GM18517 (cell line): ENCODE results near the gene MAOB.
"Not testable (repeated sequence)": the region's sequence is repeated elsewhere in the genome, so short reads cannot be mapped to it uniquely, and the experiment has no call there.

ENCODE experiments used
- ATAC-seq: cut with Tn5 transposase; IDR thresholded peaks from one replicate; pipeline ENCODE4 v1.9.1; 2021; ENCODE audit warnings: mild to moderate bottlenecking, moderate library complexity; ENCODE audit not compliant: unreplicated experiment

Gene MAOB

DNA sequence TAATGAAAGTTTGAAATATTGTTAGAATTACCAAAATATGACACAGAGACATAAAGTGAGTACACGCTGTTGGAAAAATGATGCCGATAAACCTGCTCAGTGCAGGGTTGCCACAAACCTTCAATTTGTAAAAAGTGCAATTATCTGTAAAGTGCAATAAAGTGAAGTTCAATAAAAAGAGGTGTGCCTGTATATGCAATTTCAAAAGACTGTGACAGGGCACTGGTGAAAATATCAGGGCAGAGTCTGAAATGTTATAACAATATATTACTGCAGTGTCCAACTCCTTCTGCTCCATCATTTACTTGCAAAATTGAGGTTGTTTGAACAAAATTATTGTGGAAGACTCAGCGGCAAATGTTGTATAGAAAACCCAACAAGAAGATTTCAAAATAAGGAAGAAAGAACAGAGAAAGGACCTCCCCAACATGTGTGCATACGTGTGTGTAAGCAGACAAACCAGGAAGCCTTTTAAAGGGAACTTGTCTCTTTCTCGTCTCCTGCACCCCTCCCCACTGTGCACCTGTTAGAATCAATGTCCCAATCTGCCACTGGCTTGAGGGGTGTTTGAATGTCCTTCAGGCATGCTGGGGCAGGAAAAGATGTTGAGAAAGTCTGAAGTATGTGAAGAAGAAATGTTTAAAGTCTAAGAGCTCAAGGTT, 96.2 kb downstream of the MAOB start:
- ATAC-seq, result no peak

DNA sequence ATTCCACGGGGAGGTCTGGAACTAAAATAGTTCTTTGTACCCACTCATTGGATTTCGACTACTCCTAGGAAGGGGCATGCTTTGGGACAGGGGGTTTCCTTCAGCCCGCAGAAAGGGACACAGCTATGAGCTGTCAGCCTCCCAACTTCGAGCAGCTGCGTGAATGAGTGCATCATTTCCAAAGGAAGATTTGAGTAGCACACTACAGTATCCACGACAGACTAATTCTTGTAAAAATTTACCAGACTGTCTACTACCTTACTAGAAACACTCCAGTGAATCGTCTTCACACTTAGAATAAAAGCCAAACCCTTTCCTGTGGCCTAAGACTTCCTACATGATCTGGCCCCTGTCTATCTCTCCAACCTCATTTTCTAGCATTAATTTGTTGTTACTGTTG, 124.2 kb downstream of the MAOB start:
- no peak for ATAC-seq

DNA sequence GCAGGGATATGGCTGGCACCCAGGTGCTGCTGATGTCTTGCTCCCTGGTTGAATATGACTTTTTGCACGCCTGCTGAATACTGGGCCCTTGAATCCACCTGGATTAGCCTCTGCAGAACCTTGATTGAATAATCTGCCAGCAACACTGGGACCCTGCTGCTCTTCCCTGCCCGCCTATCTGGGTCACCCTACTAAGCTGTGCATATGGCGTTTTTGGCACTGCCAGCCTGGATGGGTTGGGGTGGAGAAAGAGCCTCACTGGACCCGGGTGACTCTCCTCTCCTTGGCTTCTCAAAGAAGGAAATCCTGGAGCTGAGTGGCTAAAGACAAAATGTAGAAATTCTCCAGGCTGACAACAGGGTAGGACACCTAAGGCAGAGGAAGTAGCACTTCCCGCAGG, 126.2 kb downstream of the MAOB start:
- no peak for ATAC-seq

DNA sequence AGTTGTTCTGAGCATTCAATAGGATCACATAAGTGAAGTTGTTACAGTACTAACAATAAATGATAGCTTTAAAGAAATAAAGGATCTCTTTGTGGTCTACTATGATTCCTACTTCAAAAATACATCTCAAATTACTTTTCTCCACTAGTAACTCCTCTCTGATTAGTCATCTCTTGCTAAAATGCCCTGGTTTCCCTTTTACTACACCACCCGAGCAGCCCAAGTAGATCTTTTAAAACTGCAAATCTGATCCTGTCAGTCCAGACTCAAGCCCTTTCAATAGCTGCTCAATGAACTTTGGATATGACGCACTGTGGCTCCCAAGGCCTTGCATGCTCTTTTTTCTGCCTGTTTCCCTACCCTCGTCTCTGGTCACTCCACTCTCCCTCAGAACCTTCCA, 128.6 kb downstream of the MAOB start:
- ATAC-seq, result no peak

DNA sequence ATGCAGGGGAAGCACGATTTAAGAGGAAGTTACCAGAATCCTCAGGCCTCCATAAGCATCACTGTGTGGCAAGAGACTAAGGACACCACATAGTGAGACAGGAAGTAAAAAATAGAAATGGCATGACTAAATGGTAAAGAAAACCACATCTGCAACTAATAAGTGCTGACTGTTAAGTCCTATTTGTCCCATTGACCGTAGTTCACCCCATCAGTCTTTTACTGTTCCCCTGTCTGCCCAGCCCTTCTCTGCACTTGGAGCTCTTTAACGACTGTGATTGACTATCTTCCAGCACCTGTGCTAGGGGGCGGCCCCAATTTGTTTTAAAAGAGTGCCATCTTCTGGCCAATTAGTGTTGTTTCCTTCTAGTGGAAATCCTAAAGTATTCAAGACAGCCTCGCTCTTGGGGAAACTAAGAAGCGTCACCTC, 132.0 kb downstream of the MAOB start:
- ATAC-seq, result peak; percentile 86

DNA sequence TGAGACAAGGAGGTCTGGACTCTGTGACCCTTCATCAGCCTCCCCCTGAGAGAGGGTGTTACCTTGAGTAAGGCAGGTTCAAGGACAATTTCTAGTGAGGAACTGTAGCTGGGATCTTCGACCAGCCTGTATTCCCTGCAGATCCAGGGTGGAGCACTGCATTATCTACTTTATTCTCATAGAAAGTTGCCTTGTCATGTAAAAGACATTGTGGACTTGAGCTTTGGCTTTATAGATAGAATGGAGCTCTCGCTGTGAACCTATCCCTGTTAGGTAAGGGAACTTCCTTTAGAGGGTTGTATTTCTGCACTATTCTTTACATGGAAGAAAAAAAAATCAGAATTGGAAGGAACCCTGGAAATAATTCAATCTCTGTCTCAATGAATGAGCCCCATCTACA, 134.8 kb downstream of the MAOB start:
- no peak for ATAC-seq

DNA sequence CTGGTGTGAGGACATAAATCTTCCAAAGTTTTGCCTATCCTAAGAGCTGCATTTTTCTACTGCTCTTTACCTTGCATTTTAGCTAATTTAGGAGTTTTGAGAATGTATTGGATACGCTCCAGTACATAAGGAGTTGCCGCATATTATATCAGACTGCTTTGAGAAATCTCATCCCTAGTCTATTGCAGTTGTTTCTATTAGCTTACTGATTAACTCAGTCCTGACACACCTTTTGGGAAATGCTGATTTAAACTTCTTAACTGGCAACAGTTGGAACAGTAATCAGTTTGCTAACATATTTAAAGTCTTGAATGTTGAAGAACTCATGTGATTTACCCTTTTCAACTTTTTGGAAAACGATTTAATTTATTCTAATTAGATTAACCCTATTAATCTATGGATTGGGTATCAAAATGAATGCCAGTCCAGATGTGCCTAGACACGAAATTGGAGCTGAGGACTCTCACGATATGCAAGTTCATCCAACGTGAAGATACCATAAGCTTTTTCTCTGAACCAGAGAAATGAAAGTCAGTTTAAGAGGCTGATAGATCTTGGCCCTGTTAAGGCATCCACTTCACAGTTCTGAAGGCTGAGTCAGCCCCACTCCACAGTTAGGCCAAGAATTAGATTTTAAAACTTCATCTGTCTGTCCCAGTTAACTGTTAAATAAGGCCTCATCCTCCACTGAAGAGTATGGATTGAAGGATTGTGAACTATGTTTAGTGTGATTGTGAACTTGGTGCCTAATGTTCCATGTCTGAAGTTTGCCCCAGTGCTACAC, 136.1 kb downstream of the MAOB start:
- ATAC-seq, result no peak

DNA sequence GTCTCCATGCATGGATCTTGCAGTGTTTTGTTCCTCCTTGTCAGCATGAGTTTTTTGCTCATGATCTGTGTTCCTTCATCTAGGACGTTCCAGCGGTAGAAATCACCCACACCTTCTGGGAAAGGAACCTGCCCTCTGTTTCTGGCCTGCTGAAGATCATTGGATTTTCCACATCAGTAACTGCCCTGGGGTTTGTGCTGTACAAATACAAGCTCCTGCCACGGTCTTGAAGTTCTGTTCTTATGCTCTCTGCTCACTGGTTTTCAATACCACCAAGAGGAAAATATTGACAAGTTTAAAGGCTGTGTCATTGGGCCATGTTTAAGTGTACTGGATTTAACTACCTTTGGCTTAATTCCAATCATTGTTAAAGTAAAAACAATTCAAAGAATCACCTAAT, 138.0 kb downstream of the MAOB start:
- ATAC-seq, result no peak

DNA sequence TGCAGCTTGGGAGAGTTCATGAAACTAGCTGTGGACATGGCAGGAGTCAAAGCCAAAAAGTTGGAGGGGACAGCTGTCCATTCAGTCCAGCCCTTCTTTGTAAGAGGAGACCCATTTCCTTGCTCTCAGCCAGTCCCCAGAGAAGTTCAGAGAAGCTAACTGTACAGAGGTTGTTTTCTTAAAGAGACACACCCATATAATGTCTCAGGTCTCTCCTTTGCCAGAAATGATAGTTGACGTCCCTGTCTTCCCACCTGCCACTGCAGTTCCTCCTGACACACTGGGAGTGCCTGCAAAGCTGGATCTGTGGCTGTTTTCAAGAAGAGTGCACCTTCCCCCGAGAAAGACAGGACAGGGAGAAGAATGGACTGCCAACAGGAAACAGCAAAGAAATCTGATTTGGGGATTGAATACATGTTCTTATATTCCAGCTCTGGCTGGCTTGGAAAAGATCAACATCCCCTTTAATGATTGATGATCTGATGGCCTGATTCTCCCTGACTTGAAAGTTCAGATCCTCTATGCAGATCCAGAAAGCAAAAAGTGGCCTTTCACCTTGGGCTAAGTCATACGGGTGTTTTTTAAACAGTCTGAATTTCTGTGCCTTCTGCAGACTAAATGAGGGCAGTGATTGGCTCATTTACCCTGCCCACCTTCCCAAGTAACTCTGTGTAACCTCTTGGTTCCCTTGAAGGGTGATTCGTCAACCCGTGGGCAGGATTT, 139.0 kb downstream of the MAOB start:
- ATAC-seq, result no peak

DNA sequence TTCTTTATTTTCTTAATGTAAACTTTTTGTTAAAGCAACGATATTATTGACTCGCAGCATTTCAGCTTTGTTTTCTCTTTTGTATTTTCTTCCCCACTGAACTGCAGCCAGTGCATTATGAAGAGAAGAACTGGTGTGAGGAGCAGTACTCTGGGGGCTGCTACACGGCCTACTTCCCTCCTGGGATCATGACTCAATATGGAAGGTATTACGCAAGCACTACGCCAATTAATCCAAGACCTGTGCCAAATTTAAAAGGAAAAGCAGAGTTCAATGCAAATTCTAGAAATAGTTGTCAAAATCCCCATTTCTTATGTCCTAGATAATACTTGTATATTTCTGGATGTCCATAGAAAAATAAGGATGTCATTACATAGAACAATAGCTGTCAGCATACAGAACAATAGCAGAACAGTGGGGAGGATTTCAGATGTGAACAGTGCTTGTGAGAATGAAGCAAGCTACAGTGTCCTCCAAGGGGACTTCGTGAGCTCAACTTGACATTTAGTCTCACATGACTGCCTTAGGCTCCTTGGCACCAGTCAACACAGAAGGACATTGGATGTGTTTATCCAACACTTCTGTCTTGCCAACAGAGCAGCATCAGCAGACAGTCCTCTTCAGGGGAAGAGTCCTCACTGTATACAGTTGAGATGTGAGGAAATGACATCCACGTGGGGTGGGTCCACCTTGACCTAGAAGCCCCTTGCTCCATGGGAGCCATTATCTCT, 140.2 kb downstream of the MAOB start:
- no peak for ATAC-seq

DNA sequence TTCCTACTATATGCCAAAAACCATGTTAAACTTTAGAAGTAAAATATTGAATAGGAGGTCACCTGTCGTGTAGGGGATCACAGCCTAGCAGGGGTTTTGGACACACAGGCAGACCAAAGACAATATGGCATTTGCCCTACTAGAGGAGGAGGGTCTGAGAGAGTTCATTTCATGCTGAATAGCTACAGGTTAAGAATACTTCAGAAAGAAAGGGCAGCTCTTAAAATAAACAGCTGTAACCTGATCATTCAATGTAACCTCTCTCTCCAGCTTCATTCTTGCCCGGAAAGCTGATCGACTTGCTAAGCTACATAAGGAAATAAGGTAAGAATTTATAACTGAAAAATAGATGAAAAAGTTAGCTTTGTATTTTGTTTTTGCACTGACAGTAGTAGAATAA, 146.3 kb downstream of the MAOB start:
- no peak for ATAC-seq

DNA sequence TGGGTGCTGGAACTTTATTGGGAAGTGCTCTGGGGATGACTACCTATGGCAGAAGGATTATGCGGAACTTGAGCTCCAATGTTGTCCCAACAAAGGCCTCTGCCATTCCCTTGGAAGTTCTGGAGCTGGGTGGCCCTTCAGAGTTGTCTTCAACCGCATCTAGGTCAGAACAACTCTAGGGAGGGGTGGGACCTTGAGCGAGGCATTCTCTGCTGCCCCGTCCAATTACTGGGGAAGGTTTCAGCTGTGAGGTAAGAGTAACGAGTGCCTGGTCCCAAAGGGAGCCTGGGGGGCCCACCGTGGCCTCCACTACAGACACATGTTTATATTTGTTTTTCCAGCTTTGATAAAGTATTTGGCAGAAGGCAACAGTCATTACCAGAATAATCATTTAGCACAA, 146.7 kb downstream of the MAOB start:
- no peak for ATAC-seq

DNA sequence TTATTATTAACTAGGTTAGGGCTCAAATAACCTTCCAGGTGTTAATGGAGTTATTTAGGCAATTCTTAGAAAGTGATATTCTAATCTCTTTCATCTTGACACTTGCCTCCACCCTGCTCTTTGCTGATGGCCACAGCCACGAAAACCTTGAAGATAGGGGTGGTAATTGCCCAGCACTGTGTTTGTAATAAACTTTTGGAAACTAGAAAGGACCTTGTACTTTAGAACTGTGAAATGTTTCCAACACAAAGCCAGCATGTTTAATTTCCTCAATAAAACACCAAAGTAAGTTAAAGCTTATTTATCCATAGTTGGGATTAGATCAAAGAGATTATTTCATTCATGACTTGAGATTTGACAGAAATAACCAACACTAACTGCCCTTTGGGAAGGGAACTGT, 147.8 kb downstream of the MAOB start:
- no peak for ATAC-seq

DNA sequence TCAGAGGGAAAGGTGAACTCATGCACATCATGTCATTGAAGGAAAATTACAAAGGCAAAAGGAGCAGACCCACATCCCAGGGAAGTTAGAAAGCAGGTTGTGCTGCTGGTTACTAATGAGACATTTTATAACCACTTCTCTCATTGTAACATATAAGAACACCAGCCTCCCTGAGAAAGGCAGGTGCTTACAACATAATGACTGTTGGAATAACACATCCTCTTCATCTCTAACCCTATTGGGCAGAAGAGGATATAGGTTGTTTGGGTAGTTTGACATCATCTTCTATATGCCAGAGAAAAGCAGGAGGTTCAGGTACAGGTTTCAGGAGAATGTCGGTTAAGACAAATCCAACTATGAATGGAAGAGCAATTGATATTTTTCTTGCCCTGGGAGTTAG, 148.6 kb downstream of the MAOB start:
- no peak for ATAC-seq

DNA sequence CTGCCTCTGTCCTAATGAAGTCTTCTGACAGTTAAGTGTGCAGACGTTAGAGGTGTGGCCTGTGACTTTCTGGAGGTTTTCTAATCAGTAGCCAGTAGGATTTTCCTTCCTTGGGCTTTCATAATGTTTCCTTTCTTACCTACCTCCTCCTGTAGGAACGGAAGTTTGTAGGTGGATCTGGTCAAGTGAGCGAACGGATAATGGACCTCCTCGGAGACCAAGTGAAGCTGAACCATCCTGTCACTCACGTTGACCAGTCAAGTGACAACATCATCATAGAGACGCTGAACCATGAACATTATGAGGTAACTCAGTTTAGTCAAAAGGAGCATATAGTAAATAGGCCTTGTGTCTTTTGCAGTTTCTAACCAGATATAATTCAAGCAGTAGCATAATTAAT, 151.2 kb downstream of the MAOB start:
- ATAC-seq, result no peak

DNA sequence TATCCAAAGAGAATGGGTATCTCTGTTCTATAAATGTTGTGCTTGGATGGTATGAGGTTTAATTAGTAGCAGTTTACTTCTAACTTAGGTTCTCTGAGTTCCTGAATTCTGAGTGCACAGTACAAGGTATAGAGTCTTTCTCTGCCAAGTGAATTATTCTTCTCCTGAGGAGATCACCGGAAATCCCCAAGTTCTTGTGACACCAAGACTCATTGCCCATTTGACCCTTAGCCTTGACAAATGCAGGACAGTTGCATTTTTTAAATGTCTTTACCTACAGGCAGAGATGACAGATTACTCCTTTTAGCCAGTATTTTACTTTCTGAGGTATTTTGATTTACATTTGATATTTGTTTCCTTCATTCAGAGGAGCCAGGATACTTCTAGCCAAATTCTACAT, 153.3 kb downstream of the MAOB start:
- no peak for ATAC-seq

DNA sequence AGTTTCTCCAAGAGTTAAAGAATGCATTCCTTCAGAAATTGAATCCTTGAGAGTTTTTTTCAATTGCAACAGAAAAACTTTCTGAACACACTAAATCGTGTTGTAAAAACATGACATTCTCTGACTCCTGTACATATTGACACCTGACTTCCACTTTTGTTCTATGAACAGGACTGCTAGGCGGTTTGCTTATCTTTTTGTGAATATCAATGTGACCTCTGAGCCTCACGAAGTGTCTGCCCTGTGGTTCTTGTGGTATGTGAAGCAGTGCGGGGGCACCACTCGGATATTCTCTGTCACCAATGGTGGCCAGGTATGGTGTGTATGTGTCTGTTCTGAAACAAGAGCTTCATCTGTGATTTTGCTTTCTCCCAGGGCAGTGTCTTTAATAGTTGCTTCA, 154.2 kb downstream of the MAOB start:
- ATAC-seq, result no peak

DNA sequence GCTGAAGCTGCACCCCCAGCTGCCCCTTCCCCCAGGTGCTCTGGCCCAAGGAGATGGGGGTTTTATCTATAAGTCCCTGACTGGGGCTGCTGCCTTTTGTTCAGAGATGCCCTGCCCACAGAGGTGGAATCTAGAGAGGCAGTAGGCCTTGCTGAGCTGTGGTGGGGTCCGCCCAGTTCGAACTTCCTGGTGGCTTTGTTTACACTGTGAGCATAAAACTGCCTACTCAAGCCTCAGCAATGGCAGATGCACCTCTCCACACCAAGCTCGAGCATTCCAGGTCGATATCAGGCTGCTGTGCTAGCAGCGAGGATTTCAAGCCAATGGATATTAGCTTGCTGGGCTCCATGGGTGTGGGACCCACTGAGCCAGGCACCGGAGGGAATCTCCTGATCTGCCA, 155.0 kb downstream of the MAOB start:
- not testable (repeated sequence) for ATAC-seq

DNA sequence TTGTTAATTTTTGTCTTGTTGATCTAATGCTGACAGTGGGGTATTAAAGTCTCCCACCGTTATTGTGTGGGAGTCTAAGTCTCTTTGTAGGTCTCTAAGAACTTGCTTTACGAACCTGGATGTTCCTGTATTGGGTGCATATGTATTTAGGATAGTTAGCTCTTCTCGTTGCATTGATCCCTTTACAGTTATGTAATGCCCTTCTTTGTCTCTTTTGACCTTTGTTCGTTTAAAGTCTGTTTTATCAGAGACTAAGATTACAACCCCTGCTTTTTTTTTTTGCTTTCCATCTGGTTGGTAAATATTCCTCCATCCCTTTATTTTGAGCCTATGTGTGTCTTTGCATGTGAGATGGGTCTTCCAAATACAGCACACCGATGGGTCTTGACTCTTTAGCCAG, 157.0 kb downstream of the MAOB start:
- ATAC-seq, result not testable (repeated sequence)

DNA sequence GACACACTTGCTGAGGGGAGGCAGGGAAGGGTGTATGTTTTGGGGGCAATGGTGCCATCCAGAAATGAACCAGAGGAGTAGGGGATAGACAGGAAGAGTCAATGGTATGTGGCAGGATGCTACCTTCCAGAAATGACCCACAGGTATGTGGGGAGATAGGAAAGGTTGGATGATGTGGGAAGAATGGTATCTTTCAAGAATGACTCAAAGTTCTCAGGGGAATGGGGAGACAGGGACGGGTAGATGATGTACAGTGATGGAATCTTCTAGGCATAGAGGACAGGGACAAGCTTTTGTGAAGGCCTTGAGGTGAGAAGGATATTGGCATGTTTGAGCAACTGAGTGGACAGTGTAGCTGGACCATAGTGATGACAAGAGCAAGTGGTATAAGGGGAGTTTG, 161.3 kb downstream of the MAOB start:
- no peak for ATAC-seq

DNA sequence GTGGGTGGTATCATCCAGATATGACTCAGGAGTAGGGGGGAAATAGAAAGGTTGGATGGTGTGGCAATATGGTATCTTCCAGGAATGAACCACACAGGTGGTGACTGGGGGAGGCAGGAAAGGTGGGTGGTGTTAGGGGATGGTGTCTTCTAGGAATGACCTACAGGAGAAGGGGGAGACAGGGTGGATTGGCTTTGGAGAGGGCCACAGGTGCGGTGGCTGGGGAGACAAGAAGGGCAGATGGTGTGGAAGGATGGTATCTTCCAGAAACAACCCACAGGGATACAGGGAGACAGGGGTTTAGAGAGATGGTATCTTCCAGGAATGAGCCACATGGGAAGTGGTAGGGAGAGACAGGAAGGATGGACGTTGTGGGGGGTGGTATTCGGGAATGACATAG, 162.2 kb downstream of the MAOB start:
- no peak for ATAC-seq
